Neutrophil (primary cell): ENCODE data around the gene RAP1GAP2.

Source experiments
- H3K27ac ChIP-seq: fragments of 200-600 bp; sonication (generic); 2 replicates; pipeline ENCODE4 v1.5.1; 2016; ENCODE audit warnings: mild to moderate bottlenecking, moderate library complexity
- H3K27me3 ChIP-seq: fragments of 200-600 bp; sonication (generic); 2 replicates; pipeline ENCODE4 v1.6.0; 2016; ENCODE audit warnings: mild to moderate bottlenecking
- H3K36me3 ChIP-seq: fragments of 200-600 bp; sonication (generic); 2 replicates; pipeline ENCODE4 v1.5.1; 2017
- H3K4me1 ChIP-seq, 2 experiments: fragments of 200-600 bp in 1 of 2; sonication (generic) in 1 of 2; 1 replicate in 1 of 2; 2 replicates in 1 of 2; pipeline versions ENCODE4 v1.5.1 to v1.6.1; 2013 to 2016; ENCODE audit warnings: low read depth in 1 of 2, low read length in 1 of 2, mild to moderate bottlenecking in 1 of 2, moderate library complexity in 1 of 2; ENCODE audit not compliant: control insufficient read depth in 1 of 2, insufficient read depth in 1 of 2
- H3K4me3 ChIP-seq, 2 experiments: fragments of 200-600 bp in 1 of 2; sonication (generic) in 1 of 2; 1 replicate in 1 of 2; 2 replicates in 1 of 2; pipeline ENCODE4 v1.5.1; 2013 to 2016; ENCODE audit warnings: low read depth in 1 of 2, low read length in 1 of 2, mild to moderate bottlenecking in 1 of 2, moderate library complexity in 1 of 2
- H3K9me3 ChIP-seq: fragments of 200-600 bp; sonication (generic); 2 replicates; pipeline ENCODE4 v1.5.1; 2016
- TF ChIP-seq, protein P1 (sequence below): fragments of 200-600 bp; sonication (generic); IDR thresholded peaks from 2 replicates; pipeline ENCODE4 v1.5.1; 2016; ENCODE audit warnings: antibody characterized with exemption

Gene RAP1GAP2

GRCh38 chr17:2819921-2820501, 23.8 kb downstream of the RAP1GAP2 start:
- TF ChIP-seq, protein P1, sequence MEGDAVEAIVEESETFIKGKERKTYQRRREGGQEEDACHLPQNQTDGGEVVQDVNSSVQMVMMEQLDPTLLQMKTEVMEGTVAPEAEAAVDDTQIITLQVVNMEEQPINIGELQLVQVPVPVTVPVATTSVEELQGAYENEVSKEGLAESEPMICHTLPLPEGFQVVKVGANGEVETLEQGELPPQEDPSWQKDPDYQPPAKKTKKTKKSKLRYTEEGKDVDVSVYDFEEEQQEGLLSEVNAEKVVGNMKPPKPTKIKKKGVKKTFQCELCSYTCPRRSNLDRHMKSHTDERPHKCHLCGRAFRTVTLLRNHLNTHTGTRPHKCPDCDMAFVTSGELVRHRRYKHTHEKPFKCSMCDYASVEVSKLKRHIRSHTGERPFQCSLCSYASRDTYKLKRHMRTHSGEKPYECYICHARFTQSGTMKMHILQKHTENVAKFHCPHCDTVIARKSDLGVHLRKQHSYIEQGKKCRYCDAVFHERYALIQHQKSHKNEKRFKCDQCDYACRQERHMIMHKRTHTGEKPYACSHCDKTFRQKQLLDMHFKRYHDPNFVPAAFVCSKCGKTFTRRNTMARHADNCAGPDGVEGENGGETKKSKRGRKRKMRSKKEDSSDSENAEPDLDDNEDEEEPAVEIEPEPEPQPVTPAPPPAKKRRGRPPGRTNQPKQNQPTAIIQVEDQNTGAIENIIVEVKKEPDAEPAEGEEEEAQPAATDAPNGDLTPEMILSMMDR, result no peak
- H3K27ac ChIP-seq, result no peak overlapping the region
- no peaks in the 10 kb centered on the region for H3K27me3 ChIP-seq
- H3K9me3 ChIP-seq, result no peaks in the 10 kb centered on the region
- no peak overlapping the region for H3K4me3 ChIP-seq
- H3K36me3 ChIP-seq, result peaks cover 17% of the 10 kb centered on the region
- peaks cover 12 to 18% of the 10 kb centered on the region in 2 experiments for H3K4me1 ChIP-seq

GRCh38 chr17:2821868-2822267, 25.6 kb downstream of the RAP1GAP2 start:
- Histone ChIP-seq H3K4me3 (no peak overlapping the region), H3K27ac (peak overlapping the region; percentile 4), H3K9me3 (no peaks in the 10 kb centered on the region), H3K36me3 (peaks cover 17% of the 10 kb centered on the region), H3K4me1 (peaks cover 18 to 21% of the 10 kb centered on the region in 2 experiments), H3K27me3 (no peaks in the 10 kb centered on the region)
- TF ChIP-seq, protein P1, result no peak

- H3K27me3 ChIP-seq, result no peaks in the 10 kb centered on the region
- peaks cover 18 to 21% of the 10 kb centered on the region in 2 experiments for H3K4me1 ChIP-seq
- H3K9me3 ChIP-seq, result no peaks in the 10 kb centered on the region
- H3K4me3 ChIP-seq, result no peak overlapping the region
- peaks cover 17% of the 10 kb centered on the region for H3K36me3 ChIP-seq
- H3K27ac ChIP-seq, result no peak overlapping the region
- TF ChIP-seq, protein P1, result no peak
These were observed 26.1 kb downstream of the RAP1GAP2 start for GRCh38 chr17:2822358-2822757.

DNA sequence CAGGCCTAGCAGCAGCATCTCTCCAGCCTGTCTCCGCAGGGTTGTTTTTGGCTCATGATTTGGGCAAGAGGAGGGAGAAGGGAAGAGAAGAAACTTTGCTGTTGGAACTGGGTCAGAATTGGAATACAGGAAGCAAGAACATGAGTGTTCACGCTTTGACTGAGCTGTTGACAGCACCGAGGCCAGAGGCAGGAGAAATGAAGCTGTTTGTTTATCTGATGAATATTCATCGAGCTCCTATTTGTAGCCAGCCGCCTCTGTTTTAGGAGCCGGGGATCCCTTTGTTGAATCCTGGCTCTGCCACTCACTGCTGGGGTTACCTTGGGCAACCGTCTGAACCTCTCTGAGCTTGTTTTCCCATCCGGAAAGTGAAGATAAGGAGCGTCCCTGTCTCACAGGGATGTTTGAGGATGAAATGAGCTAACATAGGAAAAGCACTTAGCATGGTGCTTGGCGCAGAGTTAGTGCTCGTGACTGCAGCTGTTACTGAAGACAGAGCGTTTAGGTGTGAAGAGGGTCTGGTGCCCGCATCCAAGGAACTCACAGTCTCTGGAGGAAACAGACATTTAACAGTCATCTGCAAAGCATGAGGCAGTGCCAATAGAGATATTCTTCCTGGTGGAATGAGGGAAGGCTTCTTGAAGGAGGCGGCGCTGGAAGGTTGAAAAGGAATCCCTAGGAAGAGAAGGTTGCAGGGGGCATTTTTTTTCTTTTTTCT, 29.2 kb downstream of the RAP1GAP2 start:
- no peaks in the 10 kb centered on the region for H3K27me3 ChIP-seq
- peak overlapping the region in 1 of 2 experiments; percentile 42 for H3K4me3 ChIP-seq
- peaks cover 24 to 34% of the 10 kb centered on the region in 2 experiments for H3K4me1 ChIP-seq
- H3K9me3 ChIP-seq, result no peaks in the 10 kb centered on the region
- peaks cover 17% of the 10 kb centered on the region for H3K36me3 ChIP-seq
- H3K27ac ChIP-seq, result peak overlapping the region; percentile 81
- TF ChIP-seq, protein P1, result no peak

DNA sequence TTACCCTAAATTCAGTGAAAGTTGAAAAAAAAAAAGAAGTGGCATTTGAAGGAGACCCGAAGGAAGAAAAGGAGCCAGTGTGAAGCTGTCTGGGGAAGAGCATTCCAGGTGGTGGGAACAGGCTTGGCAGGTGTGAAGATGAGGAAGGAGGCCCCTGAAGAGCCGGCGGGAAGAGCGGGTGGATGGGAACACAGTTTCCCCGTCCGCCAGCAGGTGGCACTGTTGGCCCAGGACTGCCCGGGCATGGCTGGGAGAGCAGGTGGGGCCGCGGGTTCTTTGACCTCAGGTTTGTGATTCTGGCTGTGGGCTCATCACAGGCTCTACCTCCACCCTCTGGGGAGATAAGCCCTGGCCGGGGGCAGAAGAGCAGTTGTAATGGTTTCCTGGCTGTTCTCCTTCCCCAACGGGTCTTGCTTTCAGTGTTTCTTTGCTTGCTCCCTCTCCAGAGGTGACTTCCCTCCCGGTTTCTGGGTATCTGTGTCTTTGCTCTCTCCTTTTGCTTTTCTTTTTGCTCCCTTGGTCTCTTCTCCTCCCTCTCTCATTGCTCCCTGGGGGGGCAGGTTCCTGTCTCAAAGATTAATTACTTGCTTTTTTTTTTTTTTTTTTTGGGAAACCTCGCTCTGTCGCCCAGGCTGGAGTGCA, 32.3 kb downstream of the RAP1GAP2 start:
- Histone ChIP-seq H3K9me3 (no peaks in the 10 kb centered on the region), H3K27me3 (no peaks in the 10 kb centered on the region), H3K4me3 (peak overlapping the region in 1 of 2 experiments; percentile 20), H3K27ac (peak overlapping the region; percentile 23), H3K4me1 (peaks cover 24 to 31% of the 10 kb centered on the region in 2 experiments), H3K36me3 (peaks cover 2% of the 10 kb centered on the region)
- TF ChIP-seq, protein P1, result peak; percentile 87
